Endodermal cell (in vitro differentiated cells): ENCODE measurements around the gene DARS1. TPM values are rescaled to one million over a fixed set of nuclear protein-coding genes. Genes with fewer than 3 reads are reported as not detected.

Experiments used
- DNase-seq: peaks from one replicate; pipeline ENCODE4 v3.0.0-alpha.2; 2017
- H3K27ac ChIP-seq: 2 replicates; pipeline ENCODE4 v1.5.1; 2013; ENCODE audit warnings: mild to moderate bottlenecking, low read depth, low read length, moderate library complexity
- H3K27me3 ChIP-seq: 2 replicates; pipeline ENCODE4 v1.6.1; 2013; ENCODE audit warnings: mild to moderate bottlenecking, low read length, moderate library complexity; ENCODE audit not compliant: insufficient read depth, control insufficient read depth, poor library complexity, severe bottlenecking
- H3K36me3 ChIP-seq: 2 replicates; pipeline ENCODE4 v1.7.0; 2013; ENCODE audit warnings: mild to moderate bottlenecking, low read length, moderate library complexity; ENCODE audit not compliant: control insufficient read depth, insufficient read depth
- H3K4me1 ChIP-seq: one replicate; pipeline ENCODE4 v1.7.0; 2013; ENCODE audit warnings: low read length; ENCODE audit not compliant: control insufficient read depth, insufficient read depth
- H3K4me3 ChIP-seq: 2 replicates; pipeline ENCODE4 v1.5.1; 2013; ENCODE audit warnings: mild to moderate bottlenecking, low read length, moderate library complexity
- H3K9ac ChIP-seq: 2 replicates; pipeline ENCODE4 v1.6.1; 2013; ENCODE audit warnings: mild to moderate bottlenecking, low read length, moderate library complexity; ENCODE audit not compliant: poor library complexity, severe bottlenecking; ENCODE audit errors: extremely low read depth
- H3K9me3 ChIP-seq: 2 replicates; pipeline ENCODE4 v1.6.1; 2013; ENCODE audit warnings: mild to moderate bottlenecking, low read length, moderate library complexity; ENCODE audit not compliant: control insufficient read depth
- H3K27ac Mint-ChIP-seq: 2 replicates; pipeline ENCODE4 v1.8.0; 2020; ENCODE audit warnings: mixed read lengths
- H3K27me3 Mint-ChIP-seq: 2 replicates; pipeline ENCODE4 v1.8.0; 2021; ENCODE audit warnings: mild to moderate bottlenecking, mixed read lengths; ENCODE audit not compliant: insufficient read depth
- H3K36me3 Mint-ChIP-seq: 2 replicates; pipeline ENCODE4 v1.8.0; 2020; ENCODE audit warnings: low read depth, mixed read lengths
- H3K4me1 Mint-ChIP-seq: 2 replicates; pipeline ENCODE4 v1.8.0; 2020; ENCODE audit warnings: mixed read lengths
- H3K4me3 Mint-ChIP-seq: 2 replicates; pipeline ENCODE4 v1.8.0; 2020; ENCODE audit warnings: mild to moderate bottlenecking, moderate library complexity, mixed read lengths
- H3K9me3 Mint-ChIP-seq: 2 replicates; pipeline ENCODE4 v1.8.0; 2020; ENCODE audit warnings: mild to moderate bottlenecking, mixed read lengths
- CTCF ChIP-seq: fragments of 200-600 bp; sonication (generic); conservative IDR thresholded peaks from 2 replicates; pipeline ENCODE4 v1.5.0; 2021; ENCODE audit warnings: antibody characterized with exemption, mild to moderate bottlenecking
- WGBS, 2 experiments: methylation state at CpG; one replicate each; pipeline versions ENCODE4 v1.1.5 to v1.1.7; 2013; ENCODE audit warnings: missing lambda C conversion rate in 2 of 2, mixed read lengths in 1 of 2; ENCODE audit not compliant: insufficient coverage in 1 of 2, insufficient read length in 1 of 2; 5-methylcytosine and 5-hydroxymethylcytosine counted together
- total RNA-seq, 2 donors: library from RNA; stranded (reverse); fragmentation: NEBNext Ultra II Directional in 1 of 2; extraction: Animal tissue kit (Norgen Biotek cat#: 25700) in 1 of 2; gene quantifications; 2 replicates in 1 of 2; 3 replicates in 1 of 2; pipeline ENCODE4 v1.2.1, GENCODE V29; 2021

The DARS1 gene
- total RNA-seq, 2 donors from 2014 or later, result 70.5 to 75.9 TPM

GRCh38 chr2:136010126-136010525, 24.7 kb upstream of the DARS1 start:
- Mint-ChIP-seq H3K4me3 (no peak overlapping the region), H3K36me3 (no peaks in the 10 kb centered on the region), H3K27me3 (no peaks in the 10 kb centered on the region), H3K4me1 (peaks cover 22% of the 10 kb centered on the region), H3K27ac (no peak overlapping the region), H3K9me3 (no peaks in the 10 kb centered on the region)
- Histone ChIP-seq H3K4me3 (no peak overlapping the region), H3K4me1 (no peaks in the 10 kb centered on the region), H3K36me3 (no peaks in the 10 kb centered on the region), H3K27ac (no peak overlapping the region), H3K9ac (no peak overlapping the region), H3K27me3 (no peaks in the 10 kb centered on the region), H3K9me3 (no peaks in the 10 kb centered on the region)
- TF ChIP-seq CTCF, result no peak
- WGBS, 2 experiments, result 88 to 94% methylated on average over 2 of the region's 2 CpGs
- no peak for DNase-seq

GRCh38 chr2:136008205-136008865, 22.9 kb upstream of the DARS1 start:
- 90 to 96% methylated on average over 7 to 9 of the region's 9 CpGs for WGBS, 2 experiments
- no peak overlapping the region for H3K4me3 ChIP-seq
- no peaks in the 10 kb centered on the region for H3K27me3 ChIP-seq
- Mint-ChIP-seq H3K9me3 (peaks cover 8% of the 10 kb centered on the region), H3K4me1 (peaks cover 15% of the 10 kb centered on the region), H3K27me3 (no peaks in the 10 kb centered on the region), H3K36me3 (peaks cover 3% of the 10 kb centered on the region), H3K4me3 (no peak overlapping the region), H3K27ac (no peak overlapping the region)
- H3K4me1 ChIP-seq, result no peaks in the 10 kb centered on the region
- no peak for DNase-seq
- TF ChIP-seq CTCF, result no peak
- no peak overlapping the region for H3K27ac ChIP-seq
- no peaks in the 10 kb centered on the region for H3K36me3 ChIP-seq
- H3K9ac ChIP-seq, result no peak overlapping the region
- no peaks in the 10 kb centered on the region for H3K9me3 ChIP-seq

GRCh38 chr2:136006658-136007057, 21.2 kb upstream of the DARS1 start:
- H3K4me1 Mint-ChIP-seq, result peaks cover 10% of the 10 kb centered on the region
- no peaks in the 10 kb centered on the region for H3K27me3 Mint-ChIP-seq
- 50 to 57% methylated on average over 2 to 3 of the region's 3 CpGs for WGBS, 2 experiments
- peaks cover 3% of the 10 kb centered on the region for H3K36me3 Mint-ChIP-seq
- H3K9me3 Mint-ChIP-seq, result peaks cover 8% of the 10 kb centered on the region
- H3K4me1 ChIP-seq, result no peaks in the 10 kb centered on the region
- no peak for TF ChIP-seq CTCF
- no peaks in the 10 kb centered on the region for H3K27me3 ChIP-seq
- H3K4me3 ChIP-seq, result no peak overlapping the region
- no peaks in the 10 kb centered on the region for H3K9me3 ChIP-seq
- no peak overlapping the region for H3K27ac ChIP-seq
- no peak overlapping the region for H3K9ac ChIP-seq
- H3K27ac Mint-ChIP-seq, result no peak overlapping the region
- no peak for DNase-seq
- no peak overlapping the region for H3K4me3 Mint-ChIP-seq
- no peaks in the 10 kb centered on the region for H3K36me3 ChIP-seq
